ENCODE data around the gene HECTD1.

GRCh38 chr14:31174433-31174832 lies 33.2 kb downstream of the HECTD1 start:
- no peak for TF ChIP-seq CTCF (IDR thresholded peaks at IDR 0.05; ENCODE audit: low read depth, low read length)
- no peak for TF ChIP-seq MYC (IDR thresholded peaks at IDR 0.05; ENCODE audit: low read depth, low read length)
- no peak for TF ChIP-seq POLR2A (IDR thresholded peaks at IDR 0.05; ENCODE audit: extremely low read depth, insufficient read length)
- no peak for TF ChIP-seq MAX (IDR thresholded peaks at IDR 0.05; ENCODE audit: low read depth, low read length)

Measured in NB4 (cell line).